Keratinocyte (primary cell): ENCODE measurements around the gene S100A7. TPM values are rescaled to one million over a fixed set of nuclear protein-coding genes. Genes with fewer than 3 reads are reported as not detected.

Experiments used
- DNase-seq: peaks from one replicate; pipeline ENCODE4 v3.0.0-alpha.2; 2011; ENCODE audit warnings: low read depth, missing footprints, low spot score
- FAIRE-seq: peaks from 2 replicates; lab custom pipeline; 2011; peaks lifted over from hg19 to GRCh38; lab: Jason Lieb, UNC
- H2AFZ ChIP-seq: 2 replicates; pipeline ENCODE4 v1.6.0; 2012; ENCODE audit warnings: low read length, control low read depth, inconsistent platforms; ENCODE audit not compliant: control insufficient read depth
- H3K27ac ChIP-seq: 2 replicates; pipeline ENCODE4 v1.5.1; 2011; ENCODE audit warnings: low read length; ENCODE audit not compliant: control insufficient read depth, insufficient read depth
- H3K27me3 ChIP-seq: 3 replicates; pipeline ENCODE4 v1.6.0; 2011; ENCODE audit warnings: low read length; ENCODE audit not compliant: control insufficient read depth, insufficient read depth; ENCODE audit errors: extremely low read depth
- H3K36me3 ChIP-seq, 2 experiments: 2 replicates in 1 of 2; 3 replicates in 1 of 2; pipeline ENCODE4 v1.5.1; 2011; ENCODE audit warnings: low read length in 2 of 2, mild to moderate bottlenecking in 1 of 2; ENCODE audit not compliant: control insufficient read depth in 2 of 2, insufficient read depth in 2 of 2; ENCODE audit errors: extremely low read depth in 1 of 2
- H3K4me1 ChIP-seq: 3 replicates; pipeline ENCODE4 v1.5.1; 2011; ENCODE audit warnings: low read length; ENCODE audit not compliant: control insufficient read depth, insufficient read depth; ENCODE audit errors: extremely low read depth
- H3K4me2 ChIP-seq: 3 replicates; pipeline ENCODE4 v1.6.0; 2011; ENCODE audit warnings: low read depth, low read length; ENCODE audit not compliant: control insufficient read depth, insufficient read depth; ENCODE audit errors: extremely low read depth
- H3K4me3 ChIP-seq, 3 experiments: fragments of 200-600 bp in 1 of 3; sonication (generic) in 1 of 3; 2 replicates in 2 of 3; 3 replicates in 1 of 3; pipeline ENCODE4 v1.5.1; 2011 to 2016; ENCODE audit warnings: low read length in 3 of 3, mild to moderate bottlenecking in 3 of 3, control low read depth in 2 of 3, inconsistent platforms in 1 of 3, low read depth in 1 of 3, mixed read lengths in 1 of 3, mixed run types in 1 of 3, moderate library complexity in 1 of 3; ENCODE audit not compliant: control insufficient read depth in 2 of 3, insufficient read depth in 2 of 3; ENCODE audit errors: extremely low read depth in 1 of 3
- H3K79me2 ChIP-seq: 2 replicates; pipeline ENCODE4 v1.6.0; 2012; ENCODE audit warnings: low read length; ENCODE audit not compliant: control insufficient read depth, insufficient read depth
- H3K9ac ChIP-seq: 3 replicates; pipeline ENCODE4 v1.6.0; 2011; ENCODE audit warnings: low read length; ENCODE audit not compliant: control insufficient read depth, insufficient read depth; ENCODE audit errors: extremely low read depth
- H3K9me1 ChIP-seq: 3 replicates; pipeline ENCODE4 v1.6.0; 2011; ENCODE audit warnings: low read length; ENCODE audit not compliant: control insufficient read depth, insufficient read depth; ENCODE audit errors: extremely low read depth
- H3K9me3 ChIP-seq: 2 replicates; pipeline ENCODE4 v1.5.1; 2012; ENCODE audit warnings: low read depth, low read length; ENCODE audit not compliant: control insufficient read depth
- H4K20me1 ChIP-seq: 3 replicates; pipeline ENCODE4 v1.6.0; 2011; ENCODE audit warnings: low read length; ENCODE audit not compliant: control insufficient read depth, insufficient read depth; ENCODE audit errors: extremely low read depth
- CTCF ChIP-seq, 3 experiments: IDR thresholded peaks in 1 of 3; conservative IDR thresholded peaks in 1 of 3; optimal IDR thresholded peaks in 1 of 3; 2 replicates in 2 of 3; 3 replicates in 1 of 3; pipeline versions ENCODE3 to v1.5.1; 2011; ENCODE audit warnings: low read length in 3 of 3, mild to moderate bottlenecking in 3 of 3, moderate library complexity in 2 of 3, control low read depth in 1 of 3, inconsistent platforms in 1 of 3; ENCODE audit not compliant: insufficient read depth in 2 of 3; ENCODE audit errors: extremely low read depth in 1 of 3
- EZH2 ChIP-seq: IDR thresholded peaks from one replicate; pipeline ENCODE4 v1.6.1; 2012; ENCODE audit warnings: inconsistent platforms, mild to moderate bottlenecking, low read length, moderate library complexity
- dilution Hi-C: fragments of 300-500 bp; cut with MboI; formaldehyde crosslinking; loops from one replicate; pipeline ENCODE4 v1.7.0; 2020; ENCODE audit warnings: low sequenced_read_pairs; ENCODE audit not compliant: extremely low pct_ligation_motif_present
- polyA plus RNA-seq, 5 experiments: library from polyadenylated mRNA; depleted of rRNA in 3 of 5; stranded (reverse) in 3 of 5; stranded (forward) in 1 of 5; unstranded in 1 of 5; fragments of >200 nt; gene quantifications; 1 replicate in 1 of 5; 2 replicates in 3 of 5; 3 replicates in 1 of 5; pipeline versions ENCODE4 v1.2.1 to v1.2.3, GENCODE V29; 2011 to 2012; ENCODE audit warnings: missing spikeins in 2 of 5, low read depth in 1 of 5, low replicate concordance in 1 of 5

Gene S100A7
- polyA plus RNA-seq, 1 donor (not counting 4 experiments of a cell fraction or from before 2014, with no cell fraction given): 31.2 TPM

GRCh38 chr1:153498746-153499145, 38.3 kb upstream of the S100A7 start:
- dilution Hi-C loops: no loop called here
- H3K9ac ChIP-seq: no peak overlapping the region
- no peak overlapping the region for H2AFZ ChIP-seq
- H3K9me3 ChIP-seq: no peaks in the 10 kb centered on the region
- no peaks in the 10 kb centered on the region for H3K36me3 ChIP-seq
- H3K4me3 ChIP-seq: no peak overlapping the region
- H3K4me1 ChIP-seq: peaks cover 2% of the 10 kb centered on the region
- DNase-seq: no peak
- H3K4me2 ChIP-seq: no peak overlapping the region
- no peaks in the 10 kb centered on the region for H3K9me1 ChIP-seq
- no peaks in the 10 kb centered on the region for H4K20me1 ChIP-seq
- TF ChIP-seq EZH2: no peak
- no peak for TF ChIP-seq CTCF (optimal IDR thresholded peaks at IDR 0.05 in 1 of 3, IDR thresholded peaks at IDR 0.05 in 1 of 3, conservative IDR thresholded peaks at IDR 0.05 in 1 of 3; ENCODE audit: extremely low read depth in 1 of 3, insufficient read depth in 2 of 3, low read length in 3 of 3)
- FAIRE-seq: no peak
- H3K27me3 ChIP-seq: no peaks in the 10 kb centered on the region
- H3K79me2 ChIP-seq: no peaks in the 10 kb centered on the region
- no peak overlapping the region for H3K27ac ChIP-seq

- no peak overlapping the region for H3K9ac ChIP-seq
- no peak for FAIRE-seq
- no peak overlapping the region for H3K4me3 ChIP-seq
- H3K4me1 ChIP-seq: peaks cover 24% of the 10 kb centered on the region
- H3K27ac ChIP-seq: no peak overlapping the region
- H3K9me3 ChIP-seq: no peaks in the 10 kb centered on the region
- H3K4me2 ChIP-seq: no peak overlapping the region
- no peaks in the 10 kb centered on the region for H3K9me1 ChIP-seq
- H4K20me1 ChIP-seq: no peaks in the 10 kb centered on the region
- TF ChIP-seq CTCF (optimal IDR thresholded peaks at IDR 0.05 in 1 of 3, IDR thresholded peaks at IDR 0.05 in 1 of 3, conservative IDR thresholded peaks at IDR 0.05 in 1 of 3; ENCODE audit: extremely low read depth in 1 of 3, insufficient read depth in 2 of 3, low read length in 3 of 3): no peak
- no peak for TF ChIP-seq EZH2
- H3K79me2 ChIP-seq: no peaks in the 10 kb centered on the region
- no peak for DNase-seq
- H3K36me3 ChIP-seq: no peaks in the 10 kb centered on the region
- dilution Hi-C loops: no loop called here
- no peak overlapping the region for H2AFZ ChIP-seq
- no peaks in the 10 kb centered on the region for H3K27me3 ChIP-seq
These were observed 35.1 kb upstream of the S100A7 start for GRCh38 chr1:153495536-153495935.
